ENCODE data around the gene CSH2.
A peak's percentile ranks its signal among the peaks of the same experiment; 100 is the strongest.
"Not testable (repeated sequence)": the region's sequence is repeated elsewhere in the genome, so short reads cannot be mapped to it uniquely, and the experiment has no call there.

The CSH2 gene

DNA sequence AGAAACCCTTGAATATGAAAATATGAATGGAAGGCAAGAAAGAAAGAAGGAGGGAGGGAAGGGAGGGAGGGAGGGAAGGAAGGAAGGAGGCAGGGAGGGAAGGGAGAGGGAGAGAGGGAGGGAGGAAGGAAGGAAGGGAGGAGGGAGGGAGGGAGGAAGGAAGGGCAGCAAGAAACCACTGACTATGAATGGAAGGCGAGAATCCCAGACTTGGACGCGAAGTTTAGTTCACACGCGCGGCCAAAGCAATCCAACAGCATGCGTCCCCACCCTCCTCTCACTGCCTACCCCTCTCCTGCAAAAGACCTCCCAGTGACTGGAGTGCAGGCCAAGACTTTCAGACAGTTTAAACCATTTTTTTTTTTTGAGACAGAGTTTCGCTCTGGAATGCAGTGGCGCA, 23.1 kb downstream of the CSH2 start:
- DNase-seq: no peak

DNA sequence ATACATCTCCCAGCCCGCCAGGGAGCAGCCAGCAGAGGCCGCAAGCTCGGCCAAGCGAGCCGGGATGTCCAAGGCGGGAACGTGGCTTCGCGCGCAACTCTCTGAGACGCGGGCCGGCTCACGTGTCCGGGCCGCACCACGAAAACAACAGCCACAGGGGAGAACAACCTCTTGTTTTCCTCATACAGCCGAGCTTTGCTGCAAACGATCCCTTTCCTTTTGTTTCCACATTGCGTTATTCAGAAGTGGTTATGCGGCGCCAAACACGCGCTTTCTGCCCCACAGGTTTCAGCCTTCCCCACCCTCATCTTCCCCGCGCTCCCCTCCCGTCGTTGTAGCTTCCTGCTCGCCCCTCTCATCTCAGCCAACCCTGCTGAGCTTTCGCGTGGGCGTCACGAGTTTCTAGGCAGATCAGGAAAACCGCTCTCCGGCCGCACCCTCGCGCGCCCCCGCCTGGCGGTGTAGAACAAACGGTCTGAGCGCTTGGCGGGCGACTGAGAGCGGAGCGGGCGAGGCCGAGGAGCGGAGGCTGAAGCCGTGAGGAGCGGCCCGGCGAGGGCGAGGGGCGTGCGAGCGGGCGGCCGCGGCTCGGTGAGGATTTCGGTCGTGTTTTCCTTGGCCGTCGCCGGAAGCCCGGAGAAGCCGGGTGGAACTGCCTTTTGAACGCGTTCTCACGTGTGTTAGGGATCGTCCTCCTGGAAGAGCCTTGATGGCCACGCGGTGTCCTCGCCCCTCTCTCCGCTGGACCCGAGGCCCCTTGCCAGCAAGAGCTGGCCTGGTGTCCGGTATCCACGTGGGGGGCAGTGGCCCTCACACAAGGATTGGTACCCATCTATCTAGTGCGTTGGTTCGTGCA, 24.4 kb downstream of the CSH2 start:
- peak; percentile 92 for DNase-seq

DNA sequence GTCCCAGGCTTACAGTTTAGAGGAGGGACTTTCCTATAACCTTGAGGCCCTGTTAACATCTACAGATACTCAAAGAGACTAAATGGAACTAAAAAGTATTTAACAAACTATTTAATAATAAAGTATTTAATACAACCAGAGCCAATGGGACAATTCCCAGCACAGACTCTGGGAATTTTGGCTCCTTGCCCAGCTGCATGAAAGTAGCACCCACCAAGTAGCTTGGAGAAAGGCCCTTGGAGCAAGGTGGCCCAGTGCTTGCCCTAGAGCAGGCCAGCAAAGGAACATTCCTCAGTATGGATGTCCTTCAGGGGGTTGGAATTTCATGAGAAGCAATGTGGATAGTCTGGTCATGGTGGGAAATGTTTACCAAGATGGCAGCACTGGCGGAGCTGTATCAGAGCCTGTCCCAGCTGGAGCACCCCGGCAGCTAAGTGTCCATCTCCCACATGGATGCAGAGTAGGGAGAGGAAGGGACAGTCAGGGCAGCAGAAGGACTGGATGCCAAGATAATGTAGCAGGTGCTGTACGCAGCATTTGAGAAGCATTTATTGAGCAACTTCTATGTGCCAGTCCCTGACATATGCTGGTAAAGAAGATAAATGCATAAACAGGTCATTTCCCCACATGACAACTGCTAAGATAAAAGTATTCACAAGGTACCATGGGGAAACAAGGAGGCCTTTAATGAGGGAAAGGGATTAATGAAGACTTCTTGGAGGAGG, 25.8 kb downstream of the CSH2 start:
- no peak for DNase-seq

DNA sequence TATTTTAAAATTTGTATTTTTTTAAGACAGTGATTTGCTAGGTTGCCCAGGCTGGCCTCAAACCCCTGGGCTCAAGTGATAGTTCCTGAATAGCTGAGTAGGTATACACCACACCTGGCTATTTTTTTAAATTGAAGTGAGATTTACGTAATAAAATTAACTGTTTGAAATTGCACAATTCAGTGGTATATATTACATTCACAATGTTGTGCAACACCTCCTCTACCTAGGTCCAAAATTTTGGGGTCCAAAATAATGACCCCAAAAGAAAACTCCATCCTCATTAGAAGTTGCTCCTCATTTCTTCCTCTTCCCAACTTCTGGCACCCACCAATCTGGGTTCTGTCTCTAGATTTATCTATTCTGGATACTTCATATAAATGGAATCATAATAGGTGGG, 28.0 kb downstream of the CSH2 start:
- no peak for DNase-seq

DNA sequence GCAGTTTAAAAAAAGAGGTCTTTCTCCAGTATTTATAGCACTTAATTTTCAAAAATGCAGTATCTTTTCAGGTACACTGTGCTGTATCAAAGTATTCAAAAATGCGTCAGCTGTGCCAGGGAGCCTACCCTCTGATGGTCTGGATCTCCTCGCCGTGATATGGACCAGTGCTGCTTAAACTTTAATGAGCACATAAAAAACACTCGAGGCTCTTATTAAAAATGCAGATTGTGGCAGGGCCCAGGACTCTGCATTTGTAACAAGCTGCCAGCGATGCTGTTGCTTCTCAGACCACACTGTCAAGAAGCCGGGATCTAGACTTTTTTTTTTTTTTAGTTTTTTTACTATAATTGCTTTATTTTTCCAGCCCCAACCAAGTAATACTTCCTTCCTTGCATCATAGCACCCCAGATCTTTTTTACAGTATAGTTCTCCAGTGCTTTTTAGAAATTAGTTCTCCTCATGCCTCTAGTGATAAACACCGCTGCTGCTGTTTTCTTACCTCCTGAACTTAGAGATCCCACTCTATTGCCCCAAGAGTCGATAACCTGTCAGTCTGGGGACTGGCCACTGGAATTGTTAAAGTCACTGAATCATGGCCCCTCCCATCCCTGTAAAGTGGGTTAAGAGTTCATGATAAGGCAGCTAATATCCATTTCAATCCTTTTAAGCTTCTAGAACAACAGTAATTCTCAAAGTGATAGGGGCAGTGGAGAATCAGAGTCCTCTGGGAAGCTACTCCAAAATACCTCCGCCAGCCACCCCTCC, 29.4 kb downstream of the CSH2 start:
- DNase-seq: no peak

DNA sequence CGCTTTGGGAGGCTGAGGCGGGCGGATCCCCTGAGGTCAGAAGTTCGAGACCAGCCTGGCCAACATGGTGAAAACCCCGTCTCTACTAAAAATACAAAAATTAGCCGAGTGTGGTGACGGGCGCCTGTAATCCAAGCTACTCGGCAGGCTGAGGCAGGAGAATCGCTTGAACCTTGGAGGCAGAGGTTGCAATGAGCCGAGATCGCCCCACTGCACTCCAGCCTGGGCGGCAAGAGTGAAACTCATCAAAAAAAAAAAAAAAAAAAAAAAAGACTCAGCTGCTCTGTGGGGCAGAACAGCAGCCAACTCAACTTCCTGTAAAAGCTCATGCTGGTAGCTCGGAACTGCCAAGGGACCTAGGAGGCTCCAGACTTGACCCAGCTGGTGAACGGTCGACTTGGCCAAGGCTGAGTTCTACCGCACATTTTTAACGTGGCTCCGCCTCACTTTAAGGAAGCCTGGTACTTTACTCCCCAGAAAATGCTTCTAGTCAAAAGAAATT, 30.0 kb downstream of the CSH2 start:
- DNase-seq: not testable (repeated sequence)

DNA sequence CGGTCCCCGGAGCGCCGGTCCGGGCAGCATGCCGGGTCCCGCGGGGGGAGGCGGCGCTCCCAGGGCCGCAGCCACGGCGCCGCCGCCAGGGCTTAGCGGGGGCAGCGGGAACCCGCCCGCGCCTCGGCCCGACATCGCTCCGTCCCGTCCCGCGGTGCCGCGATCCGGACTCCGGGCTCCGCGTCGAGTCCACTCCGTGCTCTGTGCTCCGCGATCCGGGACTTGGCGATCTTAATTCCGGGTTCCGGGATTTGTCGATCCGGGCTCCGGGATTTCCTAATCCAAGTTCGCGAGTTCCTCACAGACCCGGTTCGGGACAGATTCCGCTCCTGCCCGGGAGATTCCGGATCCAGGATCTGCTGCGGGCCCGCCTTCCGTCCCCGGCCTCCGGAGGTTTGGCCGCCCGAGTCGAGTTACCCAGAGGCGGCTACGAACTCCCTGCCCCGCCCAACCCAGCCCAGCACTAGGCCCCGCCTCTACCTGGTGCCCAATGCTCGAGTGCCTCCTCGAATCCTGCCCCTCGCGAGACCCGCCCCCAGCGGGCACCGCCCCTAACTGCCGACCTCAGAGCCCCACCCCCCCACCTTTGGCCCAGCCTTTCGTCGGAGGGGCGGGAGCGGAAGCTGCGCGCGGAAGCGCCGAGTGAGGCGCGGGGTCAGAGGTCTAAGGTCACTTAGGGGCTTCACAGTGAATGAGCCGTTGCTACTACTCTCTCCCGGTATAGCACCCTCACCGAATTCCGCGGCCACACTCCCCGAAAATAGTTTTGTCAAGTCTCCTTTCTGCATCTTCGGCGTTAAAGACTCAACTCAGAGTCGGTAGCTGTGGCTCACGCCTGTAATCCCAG, 30.7 kb downstream of the CSH2 start, which contains the start of gene SMARCD2:
Gene SMARCD2 (minus strand): TSS at position 146 of the 847 bp plus-strand sequence. CDS start 11 bp downstream, at position 135.
- DNase-seq: peak; percentile 98

DNA sequence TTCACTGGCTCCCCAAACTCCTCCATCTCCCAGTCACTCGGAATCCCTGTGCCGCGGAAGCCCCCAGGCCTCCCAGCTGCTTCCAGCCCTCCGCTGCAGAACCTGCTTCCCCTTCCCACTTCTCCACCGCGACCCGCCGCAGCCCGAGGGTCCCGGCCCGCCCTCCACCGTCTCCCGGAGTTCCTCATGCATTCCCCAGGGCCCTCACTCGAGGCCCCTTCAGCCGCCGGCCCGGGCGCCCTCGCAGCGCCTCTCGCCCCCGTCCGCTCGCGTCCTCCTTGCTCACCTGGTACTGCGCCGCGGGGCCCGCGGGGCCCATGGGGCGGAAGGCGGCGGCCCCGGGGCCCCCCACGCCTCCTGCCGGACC, 31.3 kb downstream of the CSH2 start:
- peak; percentile 70 for DNase-seq

DNA sequence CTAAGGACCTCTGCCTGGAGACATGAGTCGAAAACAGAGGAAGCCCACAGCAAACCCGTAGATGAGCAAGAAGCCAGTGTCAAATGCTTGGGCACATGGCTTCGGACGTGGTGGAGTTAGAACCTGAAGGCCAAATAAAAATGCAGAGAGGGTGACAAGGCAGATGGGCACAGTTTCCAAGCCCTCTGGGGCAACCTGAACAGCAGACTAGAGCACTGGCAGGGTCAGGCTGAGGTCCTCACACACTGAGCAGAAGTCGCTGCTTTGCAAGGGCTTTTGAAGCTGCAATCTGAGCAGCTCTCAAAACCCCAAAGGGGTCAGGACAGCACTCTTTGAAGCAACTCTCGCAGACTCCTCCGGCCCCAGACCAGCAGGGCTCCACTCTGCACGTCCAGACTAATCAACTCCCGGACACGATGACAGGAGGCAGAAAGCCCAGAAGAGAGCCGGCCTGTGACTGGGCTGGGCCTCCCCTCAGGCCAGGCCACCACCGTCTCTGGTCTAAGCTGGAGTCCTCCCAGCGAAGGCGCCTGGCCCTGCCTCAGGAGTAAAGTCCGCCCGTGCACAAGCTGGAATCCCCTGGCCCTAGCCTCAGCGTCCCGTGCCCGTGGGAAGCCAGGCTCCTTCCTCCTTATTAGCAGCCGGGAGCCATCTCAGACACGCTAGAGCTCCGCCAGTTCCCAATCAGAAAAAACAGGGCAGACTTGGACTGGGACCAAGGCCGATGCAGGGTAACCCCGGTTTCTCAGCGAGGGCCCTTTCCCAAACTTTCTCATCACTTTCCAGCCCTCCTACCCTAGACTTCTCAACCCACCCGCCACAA, 31.9 kb downstream of the CSH2 start:
- DNase-seq: peak; percentile 67

DNA sequence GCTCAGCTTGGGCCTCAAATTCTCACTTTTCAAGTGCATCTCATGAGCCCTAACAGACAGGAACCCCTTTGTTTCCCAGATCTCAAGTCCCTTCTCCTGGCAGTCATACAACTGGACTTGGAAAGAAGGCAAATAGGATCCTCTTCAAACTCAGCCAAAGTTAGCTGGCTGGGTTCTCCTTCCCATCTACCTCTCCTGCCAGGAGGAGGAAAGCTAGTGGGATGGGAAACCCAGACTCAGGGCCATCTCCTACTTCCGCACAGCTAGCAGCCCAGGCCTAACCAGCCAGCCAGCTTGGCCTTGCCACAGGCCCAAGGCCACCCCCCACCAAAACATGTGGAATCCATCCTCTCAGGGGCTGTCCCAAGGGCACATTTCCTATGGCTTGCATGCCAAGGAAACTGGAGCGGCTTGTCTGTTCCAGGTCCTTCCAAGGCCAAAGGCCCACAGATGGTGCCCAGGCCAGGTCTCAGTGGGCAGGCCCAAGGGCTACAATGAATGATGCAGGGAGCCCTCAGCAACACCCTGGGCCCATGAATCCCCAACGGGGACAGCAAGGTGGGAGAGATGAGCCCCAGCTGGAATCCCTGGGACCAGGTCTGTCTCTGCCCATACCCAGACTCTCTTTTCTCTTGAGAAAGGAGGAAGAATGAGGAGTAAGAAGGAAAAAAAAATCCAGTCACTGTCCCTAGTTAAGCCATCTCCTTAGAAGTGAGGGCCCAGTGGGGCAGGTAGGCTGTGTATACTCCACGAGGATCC, 32.7 kb downstream of the CSH2 start:
- no peak for DNase-seq

DNA sequence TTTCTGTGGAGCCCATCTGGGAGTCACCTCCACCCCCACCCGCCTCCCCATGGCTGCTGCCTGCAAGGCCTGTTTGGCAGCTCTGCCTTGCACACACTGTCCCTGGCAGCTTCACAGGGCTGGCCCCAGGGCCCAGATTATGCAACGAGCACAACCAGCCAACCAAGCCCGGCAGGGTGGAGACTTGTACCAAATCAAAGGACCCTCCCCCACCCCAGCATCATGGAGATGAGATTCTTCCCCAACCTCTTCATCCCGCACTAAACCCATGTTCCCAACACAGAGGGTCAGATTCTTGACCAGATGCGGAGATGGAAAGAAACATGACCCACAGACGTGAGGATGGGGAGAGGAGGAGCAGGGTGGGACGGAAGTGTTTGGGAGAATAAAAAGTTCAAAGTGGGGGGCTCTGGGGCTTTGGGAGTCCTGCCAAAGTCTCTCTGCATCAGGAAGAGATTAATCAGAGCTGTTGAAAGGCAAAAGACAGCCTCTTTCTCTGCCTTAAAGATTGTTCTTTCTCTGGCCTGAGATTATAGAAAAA, 34.8 kb downstream of the CSH2 start:
- DNase-seq: peak; percentile 79

DNA sequence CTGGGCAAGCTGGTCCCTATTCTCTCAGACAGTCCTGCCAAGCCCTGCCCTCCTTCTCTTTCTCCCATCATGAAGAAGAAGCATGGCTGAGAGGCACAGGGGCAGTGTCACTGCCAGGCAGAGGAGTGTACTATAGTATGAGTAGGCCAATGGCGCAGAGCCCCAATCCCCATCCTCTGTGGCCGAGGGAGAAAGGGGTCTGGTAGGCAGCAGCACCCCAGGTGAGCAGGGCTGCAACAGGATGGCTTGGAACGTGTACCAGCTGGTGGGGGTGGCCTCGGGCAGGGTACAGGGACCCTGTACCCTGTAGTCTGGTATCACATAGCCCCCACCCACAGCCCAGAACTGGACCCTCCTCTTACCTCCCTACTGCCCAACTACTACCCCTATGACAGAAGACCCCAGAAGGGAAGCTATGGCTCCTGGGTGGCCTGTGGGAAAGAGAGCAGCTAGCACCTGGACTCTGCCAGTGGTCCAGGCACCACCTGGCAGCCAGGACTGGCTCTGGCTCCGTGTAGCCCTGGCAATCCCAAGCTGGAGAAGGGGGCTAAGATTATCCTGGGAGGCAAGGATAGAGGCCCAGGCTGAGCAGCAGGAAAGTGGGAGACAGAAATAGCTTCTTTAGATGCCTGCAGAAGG, 35.4 kb downstream of the CSH2 start:
- DNase-seq: no peak

DNA sequence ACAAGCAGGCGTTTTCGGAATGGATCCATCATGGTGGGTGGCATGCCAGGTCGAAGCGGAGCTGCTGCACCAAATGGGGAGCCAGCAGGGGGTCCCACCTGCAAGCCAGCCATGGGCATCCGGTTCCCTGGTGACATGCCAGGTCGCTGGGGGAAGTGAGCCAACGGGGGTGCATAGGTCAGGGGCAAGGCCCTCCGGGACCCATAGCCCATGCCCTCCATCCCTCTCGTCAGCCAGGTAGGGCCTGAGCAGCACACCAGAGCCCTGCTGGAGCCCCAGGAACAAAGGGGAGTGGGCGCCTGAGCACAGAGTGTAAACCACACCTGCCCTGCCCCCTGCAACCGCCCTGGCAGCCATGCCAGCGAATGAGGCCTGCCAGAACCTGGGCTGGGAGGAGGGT, 36.0 kb downstream of the CSH2 start:
- DNase-seq: no peak

DNA sequence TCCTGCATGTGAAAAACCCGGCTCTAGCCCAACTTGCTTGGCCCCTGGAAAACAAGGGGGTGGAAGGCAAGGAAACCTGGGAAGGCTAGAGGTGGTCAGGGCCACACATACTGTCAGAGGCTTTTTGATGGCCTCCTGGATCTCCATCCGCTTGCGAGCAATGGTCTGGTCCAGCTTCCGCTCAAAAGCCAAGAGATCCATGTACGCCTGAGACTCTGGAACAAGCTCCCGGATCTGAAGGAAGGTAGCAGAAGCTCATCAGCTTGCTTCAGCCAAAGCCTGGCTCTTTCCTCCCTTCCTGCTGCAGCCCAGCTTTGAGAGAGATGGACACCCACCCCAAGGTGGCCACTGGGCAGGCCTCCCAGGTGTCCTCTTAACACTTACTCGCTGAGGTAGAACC, 36.7 kb downstream of the CSH2 start:
- DNase-seq: no peak

DNA sequence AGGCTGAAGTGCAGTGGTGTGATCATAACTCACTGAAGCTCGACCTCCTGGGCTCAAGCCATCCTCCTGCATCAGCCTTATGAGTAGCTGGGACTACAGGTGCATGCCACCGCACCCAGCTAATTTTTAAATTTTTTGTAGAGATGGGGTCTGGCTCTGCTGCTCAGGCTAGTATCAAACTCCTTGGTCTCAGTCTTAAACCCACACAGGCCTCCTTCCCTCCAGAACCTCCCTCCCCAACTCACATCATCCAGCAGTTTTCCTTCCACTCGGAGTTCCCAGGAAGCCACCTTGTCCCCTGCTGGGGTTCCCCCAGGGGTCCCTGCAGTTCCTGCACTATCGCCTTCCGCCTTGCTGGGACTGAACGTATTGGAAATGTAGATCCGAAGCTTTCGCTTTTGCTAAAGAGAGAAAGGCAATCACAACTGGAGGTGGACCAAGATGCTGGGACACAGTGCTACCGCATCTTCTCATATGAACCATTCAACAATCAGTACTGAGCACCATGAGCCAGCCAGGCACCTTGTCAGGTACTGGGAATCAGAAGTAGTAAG, 38.2 kb downstream of the CSH2 start:
- DNase-seq: no peak

DNA sequence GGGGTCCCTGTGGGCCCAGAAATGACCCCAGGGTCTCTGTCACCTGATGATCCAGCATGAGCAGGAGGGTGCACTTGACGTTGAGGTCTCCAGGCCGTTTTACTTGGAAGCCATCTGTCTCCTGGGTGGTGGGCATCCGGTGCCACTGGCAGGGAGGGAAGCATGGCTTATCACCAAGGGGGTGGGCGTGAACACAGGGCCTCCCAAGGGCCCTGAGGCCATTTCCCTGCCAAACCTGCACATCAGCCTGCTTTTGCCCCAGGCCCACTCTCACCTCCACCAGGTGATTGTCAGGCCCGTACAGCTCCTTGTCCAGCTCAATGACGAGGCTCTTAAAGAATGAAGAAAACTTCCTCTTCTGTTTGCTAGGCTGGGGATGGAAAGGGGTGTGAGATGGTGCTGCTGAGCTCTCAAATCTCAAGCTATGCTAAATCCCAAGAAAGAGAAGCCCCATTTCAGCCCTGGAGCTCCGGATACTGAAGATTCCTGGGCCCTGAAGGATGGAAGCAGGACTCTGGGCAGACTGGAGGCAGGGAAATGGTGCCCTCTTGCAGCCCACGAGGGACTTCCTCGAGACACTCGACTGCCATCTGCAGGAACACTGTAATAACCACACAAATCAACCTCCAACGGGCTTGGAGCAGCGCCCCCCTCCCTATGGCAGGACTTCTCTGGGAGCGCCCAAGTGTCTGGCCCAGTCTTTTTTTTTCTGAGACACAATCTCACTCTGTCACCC, 38.9 kb downstream of the CSH2 start:
- DNase-seq: no peak

DNA sequence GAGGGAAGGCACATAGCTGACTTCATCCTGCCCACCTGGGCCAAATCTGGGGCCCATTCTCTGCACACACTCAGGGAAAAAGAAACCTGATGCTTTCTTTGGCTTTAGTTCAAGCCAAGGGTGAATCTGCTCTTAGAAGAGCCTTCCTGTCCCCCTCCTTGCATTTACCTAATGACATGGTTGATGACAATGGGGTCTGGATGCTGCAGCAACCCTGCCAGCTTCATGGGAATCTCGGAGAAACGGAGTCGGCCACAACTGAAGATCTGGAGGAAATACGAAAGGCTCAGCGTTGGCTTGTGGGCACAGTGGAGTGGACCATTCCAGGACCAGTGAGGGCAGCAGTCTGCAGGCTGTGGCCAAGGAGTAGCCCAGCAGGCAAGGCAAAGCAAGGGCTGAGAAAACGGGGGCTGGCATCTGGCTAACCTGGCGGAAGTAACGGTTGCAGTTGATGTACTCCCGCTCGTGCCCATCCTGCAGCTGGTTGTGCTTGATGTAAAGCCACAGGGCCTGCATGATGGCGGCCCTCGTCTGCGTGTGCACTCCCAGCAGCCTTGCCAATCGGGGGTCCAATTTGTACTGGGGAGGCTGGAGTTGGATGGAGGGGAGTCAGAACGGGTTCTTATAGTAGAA, 39.6 kb downstream of the CSH2 start:
- no peak for DNase-seq
